ENCODE results near the gene PSMA8. TPM values are rescaled to one million over a fixed set of nuclear protein-coding genes. Genes with fewer than 3 reads are reported as not detected.

The PSMA8 gene
- total and polyA plus RNA-seq, 2 of the 8 experiments (the other 6 are each of a cell fraction or from before 2014, with no cell fraction given), result not detected

GRCh38 chr18:26206488-26206887, 72.8 kb downstream of the PSMA8 start:
- ChIA-PET CTCF (ENCODE audit: partially characterized antibody) (interaction anchor here (0.7 to 0.9 kb wide), 2 partner anchors 19 to 25 kb away, joined by 3 read pairs; no protein-coding TSS in a partner anchor), POLR2A (ENCODE audit: partially characterized antibody) (interaction anchor here (1.0 kb wide), 1 partner anchor 10 kb away, joined by 4 read pairs; no protein-coding TSS in a partner anchor)
- H3K9ac ChIP-seq (replicated peaks in 1 of 4; ENCODE audit: extremely low read depth in 1 of 4, low read depth in 3 of 4, low read length in 3 of 4), result no peak overlapping the region
- no peaks in the 10 kb centered on the region for H3K79me2 ChIP-seq (ENCODE audit: control insufficient read depth in 1 of 2, insufficient read depth in 2 of 2, low read length in 2 of 2)
- H4K5ac ChIP-seq (ENCODE audit: insufficient read length, low read depth, low read length), result no peak overlapping the region
- H3K23ac ChIP-seq (ENCODE audit: insufficient read length), result no peak overlapping the region
- no peak overlapping the region for H3K4me2 ChIP-seq (ENCODE audit: insufficient read depth in 1 of 2, low read depth in 2 of 2, low read length in 2 of 2)
- WGBS, 2 experiments (ENCODE audit: extremely low coverage in 1 of 2, insufficient coverage in 1 of 2, insufficient read length in 1 of 2, insufficient replicate concordance in 2 of 2, low coverage in 1 of 2, low lambda C conversion rate in 2 of 2, missing lambda C conversion rate in 1 of 2), result 93% methylated on average over 2 of the region's 2 CpGs; no CpG with 5 or more reads in 1 of the 2 experiments
- H4K8ac ChIP-seq (ENCODE audit: extremely low read depth, insufficient read depth, low read length), result no peak overlapping the region
- H3K14ac ChIP-seq (ENCODE audit: insufficient read length), result no peak overlapping the region
- H2BK12ac ChIP-seq (ENCODE audit: low read depth, low read length), result no peak overlapping the region
- no peak for FAIRE-seq
- H4K20me1 ChIP-seq (replicated peaks in 1 of 2; ENCODE audit: control insufficient read depth in 1 of 2, insufficient read depth in 2 of 2, low read length in 2 of 2), result no peaks in the 10 kb centered on the region
- no peaks in the 10 kb centered on the region; a peak in 1 of 7 replicates for H3K4me1 ChIP-seq (replicated peaks in 1 of 4; ENCODE audit: control insufficient read depth in 3 of 4, insufficient read depth in 4 of 4, low read length in 3 of 4)
- no peak overlapping the region for H2BK5ac ChIP-seq (ENCODE audit: low read depth, low read length)
- H3K4me3 ChIP-seq (ENCODE audit: extremely low read depth in 1 of 4, insufficient read depth in 2 of 4, low read depth in 3 of 4, low read length in 4 of 4), result no peak overlapping the region
- no peak overlapping the region for H2BK20ac ChIP-seq (ENCODE audit: low read length)
- H3K9me3 ChIP-seq (ENCODE audit: insufficient read depth in 2 of 2, low read depth in 1 of 2, low read length in 1 of 2), result no peaks in the 10 kb centered on the region
- no peaks in the 10 kb centered on the region for H3K27me3 ChIP-seq (replicated peaks in 1 of 4; ENCODE audit: control insufficient read depth in 3 of 4, extremely low read depth in 1 of 4, insufficient read depth in 3 of 4, low read length in 3 of 4)
- H4K91ac ChIP-seq (replicated peaks; ENCODE audit: insufficient read length, low read length), result no peak overlapping the region
- H3K4ac ChIP-seq (replicated peaks; ENCODE audit: insufficient read length, low read depth, low read length), result no peak overlapping the region
- no peak overlapping the region for H2AK5ac ChIP-seq (ENCODE audit: low read depth, low read length)
- H3K23me2 ChIP-seq (ENCODE audit: low read depth, low read length), result no peaks in the 10 kb centered on the region
- H2BK15ac ChIP-seq (ENCODE audit: low read length), result no peak overlapping the region
- H2AFZ ChIP-seq (ENCODE audit: low read length), result no peak overlapping the region
- no peak overlapping the region for H3K56ac ChIP-seq (replicated peaks; ENCODE audit: insufficient read length, low read depth, low read length)
- H2BK120ac ChIP-seq (replicated peaks; ENCODE audit: low read depth, low read length), result no peak overlapping the region
- no peaks in the 10 kb centered on the region for H3K36me3 ChIP-seq (ENCODE audit: control insufficient read depth in 2 of 4, insufficient read depth in 4 of 4, low read length in 3 of 4)
- H3K79me1 ChIP-seq (ENCODE audit: low read depth, low read length), result no peaks in the 10 kb centered on the region
- DNase-seq (ENCODE audit: low read depth in 1 of 2, low spot score in 2 of 2), result no peak
- no peak overlapping the region for H3K27ac ChIP-seq (ENCODE audit: low read depth, low read length)
- no peak overlapping the region for H3K18ac ChIP-seq (ENCODE audit: extremely low read depth, low read length)
- no peak for TF ChIP-seq CEBPB (IDR thresholded peaks at IDR 0.05; ENCODE audit: low read depth, low read length)
- TF ChIP-seq NANOG (IDR thresholded peaks at IDR 0.05; ENCODE audit: insufficient read depth, low read depth, low read length, poor library complexity, severe bottlenecking), result no peak
- TF ChIP-seq, protein P1, sequence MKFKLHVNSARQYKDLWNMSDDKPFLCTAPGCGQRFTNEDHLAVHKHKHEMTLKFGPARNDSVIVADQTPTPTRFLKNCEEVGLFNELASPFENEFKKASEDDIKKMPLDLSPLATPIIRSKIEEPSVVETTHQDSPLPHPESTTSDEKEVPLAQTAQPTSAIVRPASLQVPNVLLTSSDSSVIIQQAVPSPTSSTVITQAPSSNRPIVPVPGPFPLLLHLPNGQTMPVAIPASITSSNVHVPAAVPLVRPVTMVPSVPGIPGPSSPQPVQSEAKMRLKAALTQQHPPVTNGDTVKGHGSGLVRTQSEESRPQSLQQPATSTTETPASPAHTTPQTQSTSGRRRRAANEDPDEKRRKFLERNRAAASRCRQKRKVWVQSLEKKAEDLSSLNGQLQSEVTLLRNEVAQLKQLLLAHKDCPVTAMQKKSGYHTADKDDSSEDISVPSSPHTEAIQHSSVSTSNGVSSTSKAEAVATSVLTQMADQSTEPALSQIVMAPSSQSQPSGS (IDR thresholded peaks at IDR 0.05; ENCODE audit: low read length), result no peak
- no peak for TF ChIP-seq YY1 (IDR thresholded peaks at IDR 0.05; ENCODE audit: low read depth, low read length)
- no peak for TF ChIP-seq SUZ12 (IDR thresholded peaks at IDR 0.05; ENCODE audit: low read length)
- TF ChIP-seq SP2 (IDR thresholded peaks at IDR 0.05; ENCODE audit: low read length), result no peak
- no peak for TF ChIP-seq POLR2A (IDR thresholded peaks at IDR 0.05; ENCODE audit: control extremely low read depth in 1 of 2, low read depth in 2 of 2, low read length in 2 of 2)
- TF ChIP-seq CHD1 (IDR thresholded peaks at IDR 0.05; ENCODE audit: low read depth, low read length), result no peak
- no peak for TF ChIP-seq TBP (IDR thresholded peaks at IDR 0.05; ENCODE audit: low read depth, low read length)
- TF ChIP-seq BCL11A (IDR thresholded peaks at IDR 0.05; ENCODE audit: low read depth in 2 of 2, low read length in 2 of 2), result no peak
- TF ChIP-seq JUN (IDR thresholded peaks at IDR 0.05; ENCODE audit: low read depth, low read length), result no peak
- no peak for TF ChIP-seq SAP30 (IDR thresholded peaks at IDR 0.05; ENCODE audit: insufficient read depth, insufficient replicate concordance, low read length)
- no peak for TF ChIP-seq RFX5 (IDR thresholded peaks at IDR 0.05; ENCODE audit: borderline replicate concordance, low read depth, low read length)

Data from H1 (cell line).